Measurements from ENCODE around the gene FHOD3.
"Not testable (repeated sequence)": the region's sequence is repeated elsewhere in the genome, so short reads cannot be mapped to it uniquely, and the experiment has no call there.

FHOD3 gene

DNA sequence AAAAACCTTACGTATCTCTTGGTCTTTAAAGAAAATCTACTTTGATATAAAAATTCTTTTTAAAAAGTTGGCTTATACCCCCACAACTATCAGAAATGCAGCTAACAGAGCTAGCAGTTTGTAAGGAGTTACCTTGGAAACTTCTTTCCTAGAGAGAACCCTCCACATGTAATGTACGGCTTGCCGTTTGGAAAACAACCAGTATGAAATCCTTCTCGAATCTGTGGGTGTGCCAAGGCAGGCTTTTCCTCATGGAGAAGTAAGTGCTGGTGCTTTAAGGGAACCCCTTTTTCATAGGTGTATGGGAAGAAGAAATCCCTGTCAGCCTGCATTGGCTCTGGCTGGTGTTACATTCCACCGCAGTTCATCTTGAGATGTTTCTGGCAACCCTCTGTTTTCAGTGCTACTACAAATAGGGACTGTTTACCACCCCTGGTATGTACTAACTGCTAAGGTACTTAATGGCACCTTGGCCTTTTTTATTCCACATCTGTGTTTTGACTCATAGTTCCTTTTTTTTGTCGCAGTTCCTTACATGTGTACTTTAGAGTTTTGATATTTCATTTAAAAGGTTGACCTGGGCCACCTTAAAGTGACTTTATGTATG is 248.4 kb downstream of the FHOD3 start:
- no peak for DNase-seq (ENCODE audit: low read depth in 3 of 3)

DNA sequence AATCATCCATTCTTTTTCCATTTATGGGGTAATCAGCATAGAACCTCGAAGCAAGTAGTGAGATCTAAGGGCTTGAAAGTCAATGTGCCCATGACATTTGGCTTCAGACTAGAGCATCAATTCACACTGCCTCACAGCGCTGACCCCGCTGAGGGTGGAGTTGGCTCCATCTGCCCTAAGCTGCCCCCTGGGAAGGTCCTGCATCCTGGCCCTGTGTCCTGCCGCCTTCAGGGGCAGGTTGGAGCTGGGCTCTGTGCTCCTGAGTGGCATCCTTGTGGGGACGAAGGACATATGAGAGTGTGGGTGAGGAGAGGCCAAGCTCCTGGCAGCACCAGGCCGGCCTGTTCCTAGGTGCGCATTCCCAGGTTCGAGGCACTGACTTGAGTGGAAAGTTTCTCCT is 249.4 kb downstream of the FHOD3 start:
- no peak for DNase-seq (ENCODE audit: low read depth in 3 of 3)

- DNase-seq (ENCODE audit: low read depth in 3 of 3) = no peak
Observed at GRCh38 chr18:36547544-36547943, 250.0 kb downstream of the FHOD3 start.

DNA sequence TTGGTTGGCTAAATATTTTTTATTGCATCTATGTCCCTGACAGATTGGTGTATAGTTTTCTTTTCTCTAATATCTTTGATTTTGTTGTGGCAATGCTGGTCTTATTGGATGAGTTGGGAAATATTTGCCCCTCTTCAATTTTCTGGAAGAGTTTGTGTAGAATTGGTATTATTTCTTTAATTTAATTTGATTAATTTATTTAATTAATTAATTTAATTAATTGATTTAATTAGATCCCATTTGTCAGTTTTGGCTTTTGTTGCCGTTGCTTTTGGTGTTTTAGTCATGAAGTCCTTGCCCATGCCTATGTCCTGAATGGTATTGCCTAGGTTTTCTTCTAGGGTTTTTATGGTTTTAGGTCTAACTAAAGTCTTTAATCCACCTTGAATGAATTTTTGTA is 253.8 kb downstream of the FHOD3 start:
- DNase-seq (ENCODE audit: low read depth in 3 of 3) = not testable (repeated sequence)

DNA sequence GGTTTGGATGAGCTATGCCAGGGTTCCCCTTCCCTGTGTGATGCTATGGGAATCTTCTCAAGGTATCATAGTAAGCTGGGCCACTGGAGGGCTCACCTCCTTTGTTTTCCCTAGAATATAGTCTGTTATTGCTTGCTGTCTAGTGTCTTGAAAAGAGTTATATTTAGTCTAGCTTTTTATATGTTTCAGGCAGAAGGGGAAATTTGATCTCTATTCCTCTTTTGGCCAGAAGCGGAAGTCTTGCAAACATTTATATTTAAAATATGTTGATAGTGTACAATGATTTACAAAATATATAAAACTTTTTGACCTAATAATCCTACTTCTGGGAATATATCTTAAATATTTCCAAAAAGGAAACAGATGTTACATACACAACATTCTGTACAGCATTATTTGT is 260.7 kb downstream of the FHOD3 start:
- DNase-seq (ENCODE audit: low read depth in 3 of 3) = no peak

DNA sequence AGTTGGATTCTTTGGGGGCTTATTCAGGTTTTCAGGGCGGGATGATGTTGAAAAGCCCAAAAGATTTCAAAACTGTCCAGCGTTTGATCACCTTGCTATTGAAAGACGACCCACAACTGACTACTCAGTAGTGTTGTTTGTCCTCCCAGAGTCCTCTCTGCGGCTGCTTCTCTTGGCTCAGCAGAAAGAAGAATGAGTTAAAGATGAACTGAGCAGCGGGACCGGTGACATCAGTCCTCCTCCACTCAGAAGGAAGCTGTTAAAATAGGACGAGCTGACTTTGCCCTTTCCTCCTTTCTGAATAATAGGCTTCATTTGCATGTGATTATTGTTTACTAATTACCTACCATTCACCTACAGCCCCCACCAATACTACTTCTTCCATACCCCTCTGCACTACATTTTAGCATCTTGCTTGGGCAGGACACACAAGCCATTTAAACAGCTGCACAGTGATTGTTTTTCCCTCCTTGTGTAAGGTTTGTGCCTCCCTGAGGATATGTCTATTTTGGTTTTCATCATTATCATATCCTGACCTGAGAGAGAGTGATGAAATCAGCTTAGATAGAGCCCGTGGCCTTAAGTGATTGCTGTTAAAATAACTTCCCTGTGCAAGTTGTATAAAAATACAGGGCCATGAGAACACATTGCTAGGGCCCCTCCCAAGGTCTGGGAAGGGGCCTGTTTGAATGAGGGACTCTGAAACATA is 261.8 kb downstream of the FHOD3 start:
- DNase-seq (ENCODE audit: low read depth in 3 of 3) = no peak

DNA sequence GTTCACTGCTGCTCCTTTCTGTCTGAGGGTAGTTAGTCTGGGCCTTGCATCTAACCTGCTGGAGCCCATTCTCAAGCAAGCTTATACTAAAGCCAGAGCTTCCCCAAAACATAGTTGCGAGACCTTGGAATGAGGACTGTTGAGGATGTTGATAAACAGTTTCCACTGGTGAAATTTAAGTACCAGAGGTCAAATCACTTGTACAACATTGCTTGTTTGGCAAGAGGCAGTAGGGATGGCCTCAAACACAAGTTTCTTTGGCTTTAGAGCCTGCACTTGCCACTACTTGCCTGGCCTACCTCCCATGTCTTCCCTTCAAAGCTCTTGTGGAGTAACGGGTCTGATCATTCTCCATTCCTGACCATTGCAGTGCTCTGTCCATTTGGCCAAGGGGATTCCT is 262.7 kb downstream of the FHOD3 start:
- DNase-seq (ENCODE audit: low read depth in 3 of 3) = no peak

DNA sequence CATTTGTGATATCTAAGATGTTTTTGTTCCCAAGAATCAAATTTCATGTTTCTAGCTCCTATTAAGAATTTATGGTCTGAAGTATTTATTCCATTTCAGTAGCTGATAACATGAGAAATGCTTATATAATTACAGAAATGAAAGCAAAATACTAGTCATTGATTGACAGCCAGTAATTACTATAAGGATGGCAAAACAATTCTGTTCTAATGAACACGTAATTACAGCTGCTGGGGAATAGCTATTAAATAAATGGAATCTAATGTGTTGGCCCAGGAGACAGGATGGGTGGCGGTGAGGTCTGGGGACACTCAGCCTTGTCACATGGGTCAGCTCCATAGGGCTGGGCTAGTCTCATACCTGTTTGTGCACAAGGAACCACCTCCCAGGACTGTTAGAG is 263.5 kb downstream of the FHOD3 start:
- DNase-seq (ENCODE audit: low read depth in 3 of 3) = no peak

- no peak for DNase-seq (ENCODE audit: low read depth in 3 of 3)
Observed at GRCh38 chr18:36564841-36565240, 267.3 kb downstream of the FHOD3 start.

GRCh38 chr18:36567800-36568199 is 270.3 kb downstream of the FHOD3 start:
- no peak for DNase-seq (ENCODE audit: low read depth in 3 of 3)

DNA sequence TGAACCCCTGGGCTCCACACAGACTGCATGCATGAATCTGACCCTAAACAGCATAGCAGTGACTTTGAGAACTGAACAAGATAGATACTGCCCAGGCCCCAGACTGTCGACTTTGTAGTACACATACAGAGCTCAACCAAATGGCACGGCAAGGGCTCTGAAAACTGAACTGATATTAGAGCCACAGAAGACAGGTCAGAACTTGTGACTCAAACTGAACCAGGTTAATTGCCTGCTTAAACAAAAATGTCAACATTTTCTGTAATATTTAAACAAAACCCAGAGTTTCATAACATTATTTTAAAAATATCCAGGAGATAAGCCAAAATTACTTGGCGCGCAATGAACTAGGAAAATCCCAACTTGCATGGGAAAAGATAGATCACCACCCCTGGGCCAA is 271.0 kb downstream of the FHOD3 start:
- DNase-seq (ENCODE audit: low read depth in 3 of 3) = no peak

GRCh38 chr18:36572135-36572856 is 274.8 kb downstream of the FHOD3 start:
- DNase-seq (ENCODE audit: low read depth in 3 of 3) = peak in 1 of 3 donors; percentile 8

DNA sequence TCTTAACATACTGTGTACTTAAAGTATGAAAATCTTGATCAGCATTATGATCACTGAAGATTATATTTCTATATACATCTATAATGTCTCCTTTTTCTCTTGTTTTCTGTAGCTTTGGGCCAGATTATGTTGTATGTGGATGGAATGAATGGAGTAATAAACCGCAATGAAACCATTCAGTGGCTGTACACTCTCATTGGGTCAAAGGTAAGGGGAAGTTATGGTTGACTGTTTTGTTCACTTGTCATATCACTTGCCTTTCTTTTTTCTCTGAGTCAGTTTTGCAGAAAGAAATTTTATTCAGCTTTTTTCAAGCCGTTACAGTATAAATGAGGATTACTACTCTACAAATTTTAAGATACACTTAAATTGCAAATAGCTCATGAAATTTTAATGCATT is 278.8 kb downstream of the FHOD3 start:
- no peak for DNase-seq (ENCODE audit: low read depth in 3 of 3)

- DNase-seq (ENCODE audit: low read depth in 3 of 3) = no peak
Observed at GRCh38 chr18:36578871-36579710, 281.6 kb downstream of the FHOD3 start.

DNA sequence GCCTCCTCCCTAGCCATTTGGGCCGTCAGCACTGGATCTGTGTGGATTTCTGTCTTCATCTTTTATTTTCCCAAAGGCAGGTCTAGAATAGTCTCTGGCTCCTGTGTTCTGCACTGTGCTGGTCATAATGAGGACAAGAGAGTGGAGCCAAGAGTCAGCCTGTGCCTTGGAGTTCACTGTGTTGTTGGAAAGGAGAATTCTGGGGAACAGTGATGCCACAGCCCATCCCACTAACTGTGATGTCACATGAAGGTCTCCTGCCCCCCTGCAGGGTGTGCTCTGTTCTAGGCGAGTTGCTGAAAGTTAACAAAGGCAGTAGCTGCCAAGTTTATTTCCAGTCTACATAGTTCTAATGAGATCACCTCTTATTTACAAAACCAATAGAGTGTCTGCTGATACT is 282.8 kb downstream of the FHOD3 start:
- DNase-seq (ENCODE audit: low read depth in 3 of 3) = no peak

- no peak for DNase-seq (ENCODE audit: low read depth in 3 of 3)
Observed at GRCh38 chr18:36580874-36581750, 283.6 kb downstream of the FHOD3 start.

DNA sequence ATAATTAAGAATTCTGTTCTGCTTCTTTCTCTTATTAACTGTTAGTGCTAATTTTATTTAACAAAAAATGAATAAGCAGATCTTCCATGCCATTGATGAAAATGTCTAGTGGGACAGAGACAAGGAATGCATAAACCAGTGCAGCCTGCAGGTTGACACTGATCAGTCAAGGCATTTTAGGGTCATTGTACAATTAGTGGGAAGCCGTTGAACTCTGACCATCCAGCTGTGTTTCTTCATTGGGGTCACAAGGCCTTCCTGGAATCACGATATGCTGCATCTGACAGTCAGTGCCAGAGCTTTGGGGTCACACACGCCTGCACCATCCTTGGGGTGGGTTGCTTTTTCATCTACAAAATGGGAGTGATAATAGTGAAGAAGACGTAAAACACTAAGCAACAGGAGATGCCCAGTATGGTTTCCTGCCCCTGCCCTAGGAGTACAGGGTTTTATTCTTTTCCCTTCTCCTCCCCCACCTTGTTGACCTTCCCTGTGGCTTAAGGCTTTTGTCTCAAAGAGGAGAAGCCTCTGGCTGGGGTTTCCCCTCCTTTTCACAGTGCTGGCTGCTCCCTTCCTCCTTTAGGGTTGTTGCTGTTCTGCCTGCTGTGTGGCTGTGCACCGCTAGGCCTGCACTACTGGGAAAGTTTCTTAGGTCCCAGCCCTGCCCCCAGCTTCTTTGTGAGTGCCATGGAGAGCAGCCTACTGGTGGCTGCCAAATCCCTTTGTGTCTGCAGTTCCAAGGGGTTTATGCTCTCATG is 285.7 kb downstream of the FHOD3 start:
- no peak for DNase-seq (ENCODE audit: low read depth in 3 of 3)

DNA sequence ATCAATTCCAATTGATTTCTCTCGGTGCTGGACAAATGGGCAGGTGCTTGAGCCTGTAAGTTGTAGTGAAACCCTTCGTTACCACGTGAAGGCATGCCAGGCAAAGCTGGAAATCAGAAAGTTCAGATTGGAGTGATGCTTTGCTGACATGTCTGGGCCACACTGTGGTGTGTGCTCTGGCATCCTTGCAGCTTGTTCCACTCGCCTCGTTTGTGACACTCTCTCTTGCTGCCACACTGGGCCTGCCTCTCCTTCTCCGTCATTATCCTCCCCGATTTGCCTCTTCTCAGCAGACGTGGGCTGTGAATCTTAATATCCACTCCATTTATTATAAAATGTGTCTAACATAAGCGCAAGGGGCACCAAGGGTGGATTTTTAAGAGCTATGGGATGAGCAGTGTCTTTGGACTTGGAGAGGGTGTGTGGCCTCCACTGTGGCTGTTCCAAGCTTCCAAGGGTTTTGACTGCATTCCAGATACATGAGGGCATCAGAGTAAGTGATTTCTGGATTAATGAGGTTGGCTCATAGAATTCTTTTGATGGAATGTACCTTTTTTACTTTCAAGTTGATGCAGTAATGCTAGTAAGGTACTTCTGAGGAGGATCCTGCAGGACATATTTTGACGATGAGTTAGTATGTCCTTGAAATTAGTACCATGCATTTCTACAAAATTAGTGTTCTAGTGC is 292.5 kb downstream of the FHOD3 start:
- no peak for DNase-seq (ENCODE audit: low read depth in 3 of 3)

DNA sequence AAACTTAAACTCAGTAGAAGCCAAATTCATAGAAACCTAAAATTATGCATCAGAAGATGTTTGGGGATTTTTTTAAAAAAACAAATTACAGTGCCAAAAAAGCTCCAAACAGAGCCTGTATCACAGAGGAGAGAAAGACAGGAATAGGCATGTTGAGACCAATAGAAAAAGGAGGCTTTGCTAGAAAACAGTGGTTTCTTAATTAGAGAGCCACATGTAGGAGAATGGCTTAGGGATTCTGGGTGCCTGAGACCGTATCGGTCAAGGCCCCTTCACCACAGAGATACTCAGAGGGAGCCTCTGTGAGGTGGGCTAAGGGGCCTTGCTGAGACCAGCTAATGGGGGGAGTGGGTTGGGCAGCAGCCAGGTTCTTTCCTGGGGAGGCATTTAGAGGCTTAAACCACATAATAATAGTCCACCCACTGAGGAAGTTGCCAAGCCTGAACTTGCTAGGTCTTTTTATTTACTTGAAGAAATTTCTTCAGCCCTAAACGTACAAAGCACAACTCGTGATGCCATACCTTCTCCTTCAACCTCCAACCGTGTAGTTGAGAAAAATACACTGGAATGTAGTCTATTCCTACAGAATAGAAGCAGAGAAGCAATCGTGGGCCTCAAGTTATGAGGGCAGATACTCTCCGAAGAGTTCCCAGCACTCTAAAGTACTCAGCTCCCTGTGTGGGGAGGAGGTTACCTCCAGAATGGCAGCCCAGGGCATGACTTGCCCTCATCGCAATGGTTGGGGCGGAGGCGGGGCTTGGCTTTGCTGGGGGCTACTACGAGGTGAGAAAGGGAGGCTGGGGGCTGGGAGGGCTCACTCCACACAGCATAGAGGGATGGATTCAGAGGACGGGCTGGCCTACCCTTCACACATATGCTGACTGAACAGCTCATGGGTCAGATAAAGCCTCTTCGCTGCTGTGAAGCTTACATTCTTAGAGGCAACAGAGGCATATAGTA is 293.4 kb downstream of the FHOD3 start:
- no peak for DNase-seq (ENCODE audit: low read depth in 3 of 3)
